NT2/D1 (cell line): ENCODE data around the gene TMPRSS9.

ENCODE experiments used
- DNase-seq: peaks from one replicate; pipeline ENCODE4 v3.0.0-alpha.2; 2011; ENCODE audit warnings: low read depth, low spot score
- H3K27me3 ChIP-seq: 2 replicates; pipeline ENCODE4 v1.6.0; 2011; ENCODE audit warnings: mild to moderate bottlenecking; ENCODE audit not compliant: insufficient read length, insufficient read depth
- H3K36me3 ChIP-seq: 2 replicates; pipeline ENCODE4 v1.6.1; 2011; ENCODE audit warnings: mild to moderate bottlenecking, low read length, mixed read lengths; ENCODE audit not compliant: insufficient read depth, insufficient read length
- H3K4me1 ChIP-seq: 2 replicates; pipeline ENCODE4 v1.5.1; 2011; ENCODE audit not compliant: insufficient read depth, insufficient read length
- H3K4me3 ChIP-seq: 2 replicates; pipeline ENCODE4 v1.5.1; 2011; ENCODE audit warnings: low read depth; ENCODE audit not compliant: insufficient read length
- H3K9ac ChIP-seq: 2 replicates; pipeline ENCODE4 v1.6.0; 2011; ENCODE audit warnings: low read depth; ENCODE audit not compliant: insufficient read length
- H3K9me3 ChIP-seq: 2 replicates; pipeline ENCODE4 v1.5.1; 2011; ENCODE audit warnings: mild to moderate bottlenecking, low read length; ENCODE audit not compliant: insufficient read depth
- SUZ12 ChIP-seq: IDR thresholded peaks from 2 replicates; pipeline ENCODE4 v1.6.1; 2011; ENCODE audit not compliant: insufficient read length, insufficient read depth; ENCODE audit errors: extremely low read depth
- YY1 ChIP-seq: IDR thresholded peaks from 2 replicates; pipeline ENCODE4 v1.6.1; 2011; ENCODE audit not compliant: insufficient read length, insufficient read depth
- ZNF274 ChIP-seq: IDR thresholded peaks from 2 replicates; pipeline ENCODE4 v1.6.1; 2011; ENCODE audit warnings: mild to moderate bottlenecking, low read depth, low read length

Gene TMPRSS9

GRCh38 chr19:2441096-2441752 is 81.2 kb downstream of the TMPRSS9 start:
- peaks cover 79% of the 10 kb centered on the region for H3K36me3 ChIP-seq
- no peak for DNase-seq
- no peaks in the 10 kb centered on the region for H3K27me3 ChIP-seq
- no peak overlapping the region for H3K4me3 ChIP-seq
- no peak overlapping the region for H3K9ac ChIP-seq
- no peak for TF ChIP-seq ZNF274
- no peak for TF ChIP-seq YY1
- TF ChIP-seq SUZ12 = no peak
- H3K9me3 ChIP-seq = no peaks in the 10 kb centered on the region
- peaks cover 4% of the 10 kb centered on the region for H3K4me1 ChIP-seq

- H3K4me1 ChIP-seq = peaks cover 11% of the 10 kb centered on the region
- H3K36me3 ChIP-seq = peaks cover 77% of the 10 kb centered on the region
- TF ChIP-seq ZNF274 (no peak), SUZ12 (no peak), YY1 (no peak)
- no peak overlapping the region for H3K4me3 ChIP-seq
- H3K9me3 ChIP-seq = no peaks in the 10 kb centered on the region
- DNase-seq = no peak
- H3K27me3 ChIP-seq = no peaks in the 10 kb centered on the region
- no peak overlapping the region for H3K9ac ChIP-seq
These were observed 83.2 kb downstream of the TMPRSS9 start for GRCh38 chr19:2443116-2443784.

GRCh38 chr19:2443785-2444182 is 83.7 kb downstream of the TMPRSS9 start:
- H3K36me3 ChIP-seq = peaks cover 77% of the 10 kb centered on the region
- H3K4me3 ChIP-seq = no peak overlapping the region

GRCh38 chr19:2444251-2445002 is 84.4 kb downstream of the TMPRSS9 start:
- DNase-seq = no peak
- no peak overlapping the region for H3K9ac ChIP-seq

More at GRCh38 chr19:2443785-2444182, 83.7 kb downstream of the TMPRSS9 start:
- TF ChIP-seq SUZ12 = no peak
- no peak for TF ChIP-seq YY1
- TF ChIP-seq ZNF274 = no peak
- H3K27me3 ChIP-seq = no peaks in the 10 kb centered on the region
- no peak for DNase-seq
- H3K9ac ChIP-seq = no peak overlapping the region
- H3K9me3 ChIP-seq = no peaks in the 10 kb centered on the region
- H3K4me1 ChIP-seq = peaks cover 13% of the 10 kb centered on the region

GRCh38 chr19:2446381-2446780 is 86.3 kb downstream of the TMPRSS9 start:
- H3K9ac ChIP-seq = no peak overlapping the region
- H3K9me3 ChIP-seq = no peaks in the 10 kb centered on the region
- no peak for TF ChIP-seq SUZ12
- no peak for TF ChIP-seq ZNF274
- TF ChIP-seq YY1 = no peak
- H3K4me1 ChIP-seq = peaks cover 14% of the 10 kb centered on the region
- H3K4me3 ChIP-seq = no peak overlapping the region
- H3K27me3 ChIP-seq = no peaks in the 10 kb centered on the region
- H3K36me3 ChIP-seq = peaks cover 82% of the 10 kb centered on the region
- no peak for DNase-seq

More at GRCh38 chr19:2444251-2445002, 84.4 kb downstream of the TMPRSS9 start:
- no peak overlapping the region for H3K4me3 ChIP-seq
- no peaks in the 10 kb centered on the region for H3K9me3 ChIP-seq
- peaks cover 78% of the 10 kb centered on the region for H3K36me3 ChIP-seq
- no peaks in the 10 kb centered on the region for H3K27me3 ChIP-seq
- peaks cover 11% of the 10 kb centered on the region for H3K4me1 ChIP-seq
- TF ChIP-seq ZNF274 = no peak
- no peak for TF ChIP-seq SUZ12
- no peak for TF ChIP-seq YY1

- Histone ChIP-seq H3K27me3 (no peaks in the 10 kb centered on the region), H3K9me3 (no peaks in the 10 kb centered on the region), H3K4me3 (no peak overlapping the region), H3K36me3 (peaks cover 77% of the 10 kb centered on the region), H3K9ac (no peak overlapping the region), H3K4me1 (peaks cover 21% of the 10 kb centered on the region)
- TF ChIP-seq SUZ12 (no peak), YY1 (no peak), ZNF274 (no peak)
- DNase-seq = no peak
These were observed 89.0 kb downstream of the TMPRSS9 start for GRCh38 chr19:2449019-2449418.

GRCh38 chr19:2451138-2451537 is 91.1 kb downstream of the TMPRSS9 start:
- no peaks in the 10 kb centered on the region for H3K9me3 ChIP-seq
- H3K4me1 ChIP-seq = peaks cover 33% of the 10 kb centered on the region

More at GRCh38 chr19:2451138-2451537, 91.1 kb downstream of the TMPRSS9 start:
- Histone ChIP-seq H3K4me3 (no peak overlapping the region), H3K27me3 (no peaks in the 10 kb centered on the region), H3K36me3 (peaks cover 78% of the 10 kb centered on the region), H3K9ac (peak overlapping the region; percentile 21)
- TF ChIP-seq YY1 = no peak
- no peak for TF ChIP-seq ZNF274
- no peak for TF ChIP-seq SUZ12
- DNase-seq = no peak
